SJSA1 (cell line): ENCODE measurements around the gene MISP3. TPM values are rescaled to one million over a fixed set of nuclear protein-coding genes. Genes with fewer than 3 reads are reported as not detected.
A peak's percentile ranks its signal among the peaks of the same experiment; 100 is the strongest.
"Not testable (repeated sequence)": the region's sequence is repeated elsewhere in the genome, so short reads cannot be mapped to it uniquely, and the experiment has no call there.

ENCODE experiments used
- DNase-seq, 2 experiments: peaks; one replicate each; pipeline ENCODE4 v3.0.0-alpha.2; 2015 to 2020; ENCODE audit warnings: low spot score in 2 of 2, low read depth in 1 of 2
- H3K27ac ChIP-seq: fragments of 250-450 bp; sonication (Bioruptor Pico); 2 replicates; pipeline ENCODE4 v1.5.1; 2020; ENCODE audit warnings: mild to moderate bottlenecking, moderate library complexity
- H3K27me3 ChIP-seq: fragments of 250-450 bp; sonication (Bioruptor Pico); replicated peaks from 2 replicates; pipeline ENCODE4 v1.5.1; 2020; ENCODE audit warnings: mild to moderate bottlenecking, moderate library complexity
- H3K36me3 ChIP-seq: fragments of 250-450 bp; sonication (Bioruptor Pico); 2 replicates; pipeline ENCODE4 v1.5.1; 2020; ENCODE audit warnings: mild to moderate bottlenecking
- H3K4me1 ChIP-seq: fragments of 250-450 bp; sonication (Bioruptor Pico); replicated peaks from 2 replicates; pipeline ENCODE4 v1.6.1; 2021; ENCODE audit warnings: mild to moderate bottlenecking
- H3K4me3 ChIP-seq: fragments of 250-450 bp; sonication (Bioruptor Pico); 2 replicates; pipeline ENCODE4 v1.5.1; 2020; ENCODE audit warnings: mild to moderate bottlenecking
- H3K9me3 ChIP-seq: fragments of 250-450 bp; sonication (Bioruptor Pico); replicated peaks from 2 replicates; pipeline ENCODE4 v1.5.1; 2020; ENCODE audit warnings: mild to moderate bottlenecking
- total RNA-seq: library from RNA; depleted of rRNA; stranded (reverse); fragments of >200 nt; shearing (Covaris generic); gene quantifications from 2 replicates; pipeline ENCODE4 v1.2.3, GENCODE V29; 2014

The MISP3 gene
- total RNA-seq, 1 experiment from 2014 or later = 0.34 TPM

- not testable (repeated sequence) for H3K27ac ChIP-seq, H3K4me3 ChIP-seq, H3K27me3 ChIP-seq, H3K4me1 ChIP-seq, H3K9me3 ChIP-seq, H3K36me3 ChIP-seq, DNase-seq
Measured at GRCh38 chr19:14047866-14048265, 24.7 kb upstream of the MISP3 start.

GRCh38 chr19:14048443-14049153 lies 24.0 kb upstream of the MISP3 start:
- H3K9me3 ChIP-seq = no peaks in the 10 kb centered on the region
- no peaks in the 10 kb centered on the region for H3K36me3 ChIP-seq
- H3K27ac ChIP-seq = no peak overlapping the region
- H3K4me1 ChIP-seq = no peaks in the 10 kb centered on the region
- peak in 1 of 2 experiments; percentile 50 for DNase-seq
- H3K27me3 ChIP-seq = no peaks in the 10 kb centered on the region
- no peak overlapping the region for H3K4me3 ChIP-seq

DNA sequence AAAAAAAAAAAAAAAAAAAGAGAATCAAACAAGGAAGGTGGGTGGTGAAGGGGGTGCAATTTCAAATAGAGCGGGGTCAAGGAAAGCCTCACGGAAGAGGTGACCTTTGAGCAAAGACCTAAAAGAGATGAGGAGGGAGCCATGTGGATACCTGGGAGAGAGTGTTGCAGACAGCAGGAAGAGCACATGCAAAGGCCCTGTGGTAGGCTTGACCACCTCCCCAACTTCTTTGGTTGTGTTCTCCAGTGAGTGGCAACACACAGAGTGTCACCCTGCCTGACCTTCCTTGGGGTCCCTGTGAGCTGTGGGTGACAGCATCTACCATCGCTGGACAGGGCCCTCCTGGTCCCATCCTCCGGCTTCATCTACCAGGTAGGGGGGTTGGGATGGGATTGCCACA lies 22.1 kb upstream of the MISP3 start:
- H3K27ac ChIP-seq = no peak overlapping the region
- H3K27me3 ChIP-seq = no peaks in the 10 kb centered on the region
- no peaks in the 10 kb centered on the region for H3K9me3 ChIP-seq
- no peaks in the 10 kb centered on the region for H3K4me1 ChIP-seq
- no peak overlapping the region for H3K4me3 ChIP-seq
- DNase-seq = no peak
- no peaks in the 10 kb centered on the region for H3K36me3 ChIP-seq

- not testable (repeated sequence) for H3K4me1 ChIP-seq, DNase-seq, H3K9me3 ChIP-seq, H3K27me3 ChIP-seq, H3K4me3 ChIP-seq, H3K36me3 ChIP-seq, H3K27ac ChIP-seq
Measured at GRCh38 chr19:14050961-14051360, 21.6 kb upstream of the MISP3 start.

DNA sequence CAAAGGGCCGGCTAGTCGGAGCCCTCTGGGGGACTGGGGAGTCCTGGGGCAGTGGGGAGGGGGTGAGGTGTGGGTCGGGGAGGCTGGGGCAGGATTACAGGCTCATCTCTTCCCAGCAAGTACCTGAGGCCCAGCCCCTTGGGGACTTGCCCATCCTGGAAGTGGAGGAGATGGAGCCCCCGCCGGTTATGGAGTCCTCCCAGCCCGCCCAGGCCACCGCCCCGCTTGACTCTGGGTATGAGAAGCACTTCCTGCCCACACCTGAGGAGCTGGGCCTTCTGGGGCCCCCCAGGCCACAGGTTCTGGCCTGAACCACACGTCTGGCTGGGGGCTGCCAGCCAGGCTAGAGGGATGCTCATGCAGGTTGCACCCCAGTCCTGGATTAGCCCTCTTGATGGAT lies 20.6 kb upstream of the MISP3 start:
- H3K9me3 ChIP-seq = no peaks in the 10 kb centered on the region
- H3K27me3 ChIP-seq = no peaks in the 10 kb centered on the region
- no peak overlapping the region for H3K27ac ChIP-seq
- H3K4me3 ChIP-seq = no peak overlapping the region
- no peaks in the 10 kb centered on the region for H3K36me3 ChIP-seq
- DNase-seq = no peak
- no peaks in the 10 kb centered on the region for H3K4me1 ChIP-seq

GRCh38 chr19:14052470-14052869 lies 20.1 kb upstream of the MISP3 start:
- Histone ChIP-seq H3K27me3 (no peaks in the 10 kb centered on the region), H3K36me3 (no peaks in the 10 kb centered on the region), H3K4me1 (no peaks in the 10 kb centered on the region), H3K9me3 (no peaks in the 10 kb centered on the region), H3K27ac (no peak overlapping the region), H3K4me3 (no peak overlapping the region)
- DNase-seq = no peak

- Histone ChIP-seq H3K4me1 (peaks cover 3% of the 10 kb centered on the region; the same call in 1 of the 2 replicates), H3K27ac (no peak overlapping the region), H3K27me3 (peaks cover 3% of the 10 kb centered on the region), H3K4me3 (no peak overlapping the region), H3K36me3 (no peaks in the 10 kb centered on the region), H3K9me3 (no peaks in the 10 kb centered on the region)
- no peak for DNase-seq
Measured at GRCh38 chr19:14053032-14053431, 19.6 kb upstream of the MISP3 start.

GRCh38 chr19:14053500-14053899 lies 19.1 kb upstream of the MISP3 start:
- Histone ChIP-seq H3K4me1 (peaks cover 3% of the 10 kb centered on the region; the same call in 1 of the 2 replicates), H3K9me3 (no peaks in the 10 kb centered on the region), H3K27me3 (peaks cover 4% of the 10 kb centered on the region), H3K4me3 (no peak overlapping the region), H3K27ac (no peak overlapping the region), H3K36me3 (no peaks in the 10 kb centered on the region)
- no peak for DNase-seq

GRCh38 chr19:14054099-14054498 lies 18.5 kb upstream of the MISP3 start:
- Histone ChIP-seq H3K9me3 (no peaks in the 10 kb centered on the region), H3K4me1 (peaks cover 3% of the 10 kb centered on the region; the same call in 1 of the 2 replicates), H3K27me3 (peaks cover 4% of the 10 kb centered on the region), H3K4me3 (no peak overlapping the region), H3K27ac (no peak overlapping the region), H3K36me3 (no peaks in the 10 kb centered on the region)
- DNase-seq = no peak

DNA sequence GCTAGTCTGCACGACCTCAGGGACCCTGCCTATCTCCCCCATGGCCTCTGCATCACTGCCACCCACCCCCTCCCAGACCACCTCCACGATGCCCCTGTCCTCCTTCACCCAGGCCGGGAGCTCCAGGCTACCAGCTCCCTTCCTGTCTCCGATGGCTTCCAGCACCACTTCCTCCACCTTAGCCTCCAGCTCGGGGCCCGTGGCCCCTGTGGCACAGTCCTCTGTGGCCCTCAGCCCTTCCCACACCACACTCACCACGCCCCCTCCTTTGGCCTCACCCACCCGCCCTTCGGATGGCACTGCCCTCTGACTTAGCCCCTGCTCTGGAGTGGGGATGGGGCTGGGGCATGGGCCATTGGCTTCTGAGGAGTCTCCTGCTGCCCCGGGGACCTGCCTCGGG lies 17.9 kb upstream of the MISP3 start:
- no peaks in the 10 kb centered on the region for H3K9me3 ChIP-seq
- no peaks in the 10 kb centered on the region for H3K36me3 ChIP-seq
- no peak overlapping the region for H3K27ac ChIP-seq
- H3K27me3 ChIP-seq = peaks cover 4% of the 10 kb centered on the region
- no peak overlapping the region for H3K4me3 ChIP-seq
- no peak for DNase-seq
- H3K4me1 ChIP-seq = peaks cover 3% of the 10 kb centered on the region; the same call in 1 of the 2 replicates

- H3K27me3 ChIP-seq = peaks cover 4% of the 10 kb centered on the region
- no peak for DNase-seq
- no peak overlapping the region for H3K4me3 ChIP-seq
- no peaks in the 10 kb centered on the region for H3K36me3 ChIP-seq
- H3K4me1 ChIP-seq = peaks cover 3% of the 10 kb centered on the region; the same call in 1 of the 2 replicates
- no peak overlapping the region for H3K27ac ChIP-seq
- no peaks in the 10 kb centered on the region for H3K9me3 ChIP-seq
Measured at GRCh38 chr19:14055396-14055795, 17.2 kb upstream of the MISP3 start.

GRCh38 chr19:14056069-14056666 lies 16.4 kb upstream of the MISP3 start:
- no peaks in the 10 kb centered on the region for H3K36me3 ChIP-seq
- no peaks in the 10 kb centered on the region for H3K9me3 ChIP-seq
- no peak overlapping the region for H3K4me3 ChIP-seq
- no peak overlapping the region for H3K27ac ChIP-seq
- peaks cover 3% of the 10 kb centered on the region; the same call in 1 of the 2 replicates for H3K4me1 ChIP-seq
- H3K27me3 ChIP-seq = peaks cover 4% of the 10 kb centered on the region
- no peak for DNase-seq

DNA sequence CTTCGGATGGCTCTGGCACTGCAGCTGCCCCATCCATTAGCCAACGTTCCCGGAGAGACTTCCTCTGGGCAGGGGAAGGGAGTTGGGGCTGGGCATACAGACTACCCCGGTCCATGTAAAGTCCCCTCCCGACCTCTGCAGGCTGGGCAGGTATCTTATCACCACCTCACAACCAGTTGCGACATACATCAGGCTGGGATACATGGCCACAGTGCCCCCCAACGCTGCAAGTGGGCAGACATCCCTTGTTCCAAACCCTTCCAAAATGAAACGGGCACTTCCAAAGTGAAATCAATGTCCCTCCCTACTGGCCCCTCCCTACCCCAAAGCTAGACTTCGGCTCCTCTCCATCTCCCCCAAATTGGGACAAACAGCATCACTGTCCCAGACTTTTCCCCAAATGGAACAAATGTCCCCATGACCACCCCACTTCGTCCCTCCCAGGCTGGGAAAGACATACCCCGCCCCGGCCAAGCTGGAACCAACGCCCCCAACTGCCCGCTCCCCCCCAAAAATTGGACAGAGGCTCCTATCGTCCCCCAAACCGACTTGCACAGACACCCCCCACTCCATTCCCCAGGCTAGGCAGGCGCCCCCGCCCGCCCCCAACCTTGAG lies 15.7 kb upstream of the MISP3 start:
- Histone ChIP-seq H3K36me3 (no peaks in the 10 kb centered on the region), H3K4me1 (peaks cover 3% of the 10 kb centered on the region; the same call in 1 of the 2 replicates), H3K9me3 (no peaks in the 10 kb centered on the region), H3K27ac (no peak overlapping the region), H3K27me3 (peaks cover 7% of the 10 kb centered on the region), H3K4me3 (no peak overlapping the region)
- no peak for DNase-seq
